ENCODE measurements around the gene MTHFD1L.

Gene MTHFD1L

GRCh38 chr6:150894935-150895552, 29.5 kb downstream of the MTHFD1L start:
- H3K27ac ChIP-seq = no peak overlapping the region
- TF ChIP-seq CTCF (conservative IDR thresholded peaks at IDR 0.05) = no peak
- no peak for TF ChIP-seq ZFX (IDR thresholded peaks at IDR 0.05)

DNA sequence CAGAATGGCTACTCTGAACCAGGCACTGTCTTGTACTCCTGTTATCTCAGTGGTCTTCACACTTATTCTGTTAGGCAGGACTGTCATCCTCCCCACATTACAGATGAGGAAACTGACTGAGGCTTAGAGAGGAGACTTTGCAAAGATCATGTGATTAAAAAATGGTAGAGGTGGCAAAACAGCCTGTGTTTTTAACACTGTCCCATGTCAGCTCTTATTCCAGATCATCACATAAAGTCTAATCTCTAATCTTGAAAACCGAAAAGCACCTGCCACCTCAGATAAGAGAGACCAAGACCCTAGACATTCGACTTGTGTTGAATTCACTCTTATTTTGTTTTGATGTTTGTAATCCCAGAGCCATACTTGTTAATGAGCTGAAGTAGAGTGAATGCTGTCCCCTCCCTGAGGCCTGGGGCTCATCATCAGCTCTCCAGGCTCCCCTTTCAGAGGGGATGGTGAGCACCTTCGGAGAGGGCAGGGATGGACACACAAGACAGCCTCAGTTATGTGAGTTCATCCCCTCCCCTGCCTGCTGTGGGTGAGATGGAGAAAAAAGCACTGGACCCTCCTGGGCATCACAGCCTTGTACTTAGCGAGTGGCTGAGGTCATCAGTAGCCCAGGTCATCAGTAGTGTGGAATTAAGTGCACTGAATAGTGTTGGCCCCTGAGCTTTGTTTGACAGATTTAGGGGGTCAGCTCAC, 30.6 kb downstream of the MTHFD1L start:
- no peak overlapping the region for H3K27ac ChIP-seq
- TF ChIP-seq ZFX (IDR thresholded peaks at IDR 0.05) (no peak), CTCF (conservative IDR thresholded peaks at IDR 0.05) (no peak)

DNA sequence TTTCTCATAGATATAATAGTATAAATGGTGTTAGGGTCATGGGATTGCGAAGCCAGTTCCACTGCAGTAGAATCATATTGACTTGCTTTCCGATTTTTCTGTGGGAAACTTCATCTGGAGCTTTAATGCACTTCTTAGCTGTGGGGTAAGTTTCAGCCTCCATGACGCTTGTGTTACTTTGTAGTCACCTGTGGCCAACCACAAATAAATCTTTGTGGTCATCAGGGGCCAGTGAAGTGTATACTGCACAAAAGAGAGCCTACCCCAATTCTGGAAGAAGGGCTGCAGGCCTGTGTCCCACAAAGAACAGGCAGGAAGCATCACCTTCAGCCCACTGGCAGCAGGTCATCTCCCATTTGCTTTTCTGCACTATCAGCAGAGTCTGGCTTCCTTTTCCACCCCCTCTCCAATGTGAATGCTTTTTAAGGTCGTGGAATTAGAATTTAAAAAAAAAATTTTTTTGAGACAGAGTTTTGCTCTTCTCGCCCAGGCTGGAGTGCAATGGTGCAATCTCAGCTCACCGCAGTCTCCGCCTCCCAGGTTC, 32.0 kb downstream of the MTHFD1L start:
- H3K27ac ChIP-seq = no peak overlapping the region
- no peak for TF ChIP-seq CTCF (conservative IDR thresholded peaks at IDR 0.05)
- no peak for TF ChIP-seq ZFX (IDR thresholded peaks at IDR 0.05)

DNA sequence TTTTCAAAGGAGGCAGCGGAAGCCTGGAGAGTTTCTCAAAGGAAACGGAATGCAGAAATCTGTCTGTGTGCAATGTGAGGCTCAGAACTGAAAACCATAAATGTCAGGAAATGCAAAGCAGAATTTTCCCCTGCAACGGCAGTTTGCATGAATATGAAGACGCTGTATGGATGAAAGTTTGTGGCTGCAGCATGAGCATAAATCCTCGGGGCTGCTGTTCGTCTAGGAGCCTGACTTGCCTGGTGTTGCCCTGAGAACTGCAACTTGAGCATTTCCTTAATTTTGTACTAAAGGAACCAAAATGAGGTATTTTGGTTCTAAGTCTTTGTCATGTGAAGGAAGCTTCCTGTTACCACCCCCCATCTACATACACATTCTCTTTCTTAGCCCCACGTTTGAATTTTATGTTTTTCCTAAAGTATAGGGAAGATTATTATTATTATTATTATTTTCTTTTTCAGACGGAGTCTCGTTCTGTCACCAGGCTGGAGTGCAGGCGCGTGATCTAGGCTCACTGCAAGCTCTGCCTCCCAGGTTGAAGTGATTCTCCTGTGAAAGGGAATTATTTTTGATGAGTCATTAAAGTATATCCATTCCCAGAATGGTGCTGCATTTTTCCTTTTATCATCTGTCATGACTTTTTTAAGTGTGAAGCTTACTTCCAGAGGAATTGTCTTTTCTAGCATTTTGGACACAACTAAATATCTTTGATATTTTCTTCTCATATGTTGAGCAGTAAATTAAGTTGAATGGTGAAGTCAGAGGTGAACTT, 33.1 kb downstream of the MTHFD1L start:
- no peak for TF ChIP-seq CTCF (conservative IDR thresholded peaks at IDR 0.05)
- TF ChIP-seq ZFX (IDR thresholded peaks at IDR 0.05) = no peak

GRCh38 chr6:150899231-150899630, 33.7 kb downstream of the MTHFD1L start:
- TF ChIP-seq ZFX (IDR thresholded peaks at IDR 0.05) (no peak), CTCF (conservative IDR thresholded peaks at IDR 0.05) (no peak)
- H3K27ac ChIP-seq = no peak overlapping the region

More for the DNA sequence above, 33.1 kb downstream of the MTHFD1L start:
- H3K27ac ChIP-seq = no peak overlapping the region

DNA sequence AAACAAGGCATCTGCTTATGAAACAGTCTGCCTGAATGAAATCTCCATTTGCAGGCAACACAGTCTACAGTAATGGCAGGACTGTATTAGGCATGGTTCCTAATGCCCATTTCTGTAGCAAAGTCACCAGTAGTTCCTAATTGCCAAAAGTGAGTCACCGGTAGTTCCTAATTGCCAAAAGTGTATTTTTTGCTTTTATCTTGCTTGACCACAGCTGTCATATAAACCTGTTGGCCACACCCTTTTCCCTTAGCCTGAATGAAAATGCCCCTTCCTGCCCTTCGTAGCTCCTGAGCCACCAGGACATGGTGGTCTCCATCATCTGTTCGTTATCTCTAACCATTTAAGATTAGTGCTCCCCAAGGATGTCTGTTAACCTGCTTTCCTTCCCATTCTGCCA, 34.5 kb downstream of the MTHFD1L start:
- TF ChIP-seq CTCF (conservative IDR thresholded peaks at IDR 0.05) (no peak), ZFX (IDR thresholded peaks at IDR 0.05) (no peak)
- H3K27ac ChIP-seq = no peak overlapping the region

Measured in C4-2B (cell line).